COLO668 (cell line): ENCODE results near the gene MFSD11.
"Not testable (repeated sequence)": the region's sequence is repeated elsewhere in the genome, so short reads cannot be mapped to it uniquely, and the experiment has no call there.

Source experiments
- DNase-seq: peaks from one replicate; lab custom pipeline; 2025; ENCODE audit not compliant: unreplicated experiment; lab: John Stamatoyannopoulos, UW

Gene MFSD11

DNA sequence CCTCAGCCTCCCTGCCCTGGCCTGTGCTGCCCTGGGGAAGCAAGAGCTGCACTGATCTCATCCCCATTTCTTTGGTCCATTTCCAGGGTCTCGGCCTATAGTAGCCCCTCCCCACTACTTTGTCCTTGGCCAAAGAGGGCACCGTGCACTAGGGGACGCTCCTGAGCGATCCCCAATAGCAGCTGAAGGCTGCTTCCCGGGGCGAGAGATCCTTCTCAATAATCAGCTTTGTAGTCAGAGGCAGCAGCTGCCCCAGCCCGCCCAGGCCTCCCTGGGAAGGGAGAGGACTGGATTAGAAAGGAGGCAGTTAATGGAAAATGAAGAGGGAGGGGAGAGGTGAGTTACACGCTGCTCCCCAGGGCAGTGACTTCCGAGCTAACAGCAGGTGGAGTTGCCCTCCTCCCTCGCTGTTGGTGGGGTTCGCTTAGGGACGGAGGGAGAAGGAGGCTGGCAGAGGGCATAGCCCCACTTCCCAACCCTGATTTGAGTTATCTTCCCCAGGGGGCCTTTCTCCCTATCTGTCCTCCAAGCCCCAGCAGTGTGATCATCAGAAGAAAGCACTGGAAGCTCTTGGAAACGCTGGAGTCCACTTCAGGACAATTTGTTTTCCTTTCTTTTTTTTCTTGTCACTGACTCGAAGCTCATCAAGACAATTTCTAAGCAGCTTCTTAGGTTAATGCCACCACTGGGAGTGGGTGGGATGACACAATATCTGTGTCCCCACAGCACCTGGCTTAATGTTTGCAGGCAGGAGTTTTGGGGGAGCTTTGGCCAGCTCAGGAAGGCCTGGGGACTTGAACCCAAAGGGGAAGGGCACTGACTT is 29.7 kb upstream of the MFSD11 start:
- no peak for DNase-seq

DNA sequence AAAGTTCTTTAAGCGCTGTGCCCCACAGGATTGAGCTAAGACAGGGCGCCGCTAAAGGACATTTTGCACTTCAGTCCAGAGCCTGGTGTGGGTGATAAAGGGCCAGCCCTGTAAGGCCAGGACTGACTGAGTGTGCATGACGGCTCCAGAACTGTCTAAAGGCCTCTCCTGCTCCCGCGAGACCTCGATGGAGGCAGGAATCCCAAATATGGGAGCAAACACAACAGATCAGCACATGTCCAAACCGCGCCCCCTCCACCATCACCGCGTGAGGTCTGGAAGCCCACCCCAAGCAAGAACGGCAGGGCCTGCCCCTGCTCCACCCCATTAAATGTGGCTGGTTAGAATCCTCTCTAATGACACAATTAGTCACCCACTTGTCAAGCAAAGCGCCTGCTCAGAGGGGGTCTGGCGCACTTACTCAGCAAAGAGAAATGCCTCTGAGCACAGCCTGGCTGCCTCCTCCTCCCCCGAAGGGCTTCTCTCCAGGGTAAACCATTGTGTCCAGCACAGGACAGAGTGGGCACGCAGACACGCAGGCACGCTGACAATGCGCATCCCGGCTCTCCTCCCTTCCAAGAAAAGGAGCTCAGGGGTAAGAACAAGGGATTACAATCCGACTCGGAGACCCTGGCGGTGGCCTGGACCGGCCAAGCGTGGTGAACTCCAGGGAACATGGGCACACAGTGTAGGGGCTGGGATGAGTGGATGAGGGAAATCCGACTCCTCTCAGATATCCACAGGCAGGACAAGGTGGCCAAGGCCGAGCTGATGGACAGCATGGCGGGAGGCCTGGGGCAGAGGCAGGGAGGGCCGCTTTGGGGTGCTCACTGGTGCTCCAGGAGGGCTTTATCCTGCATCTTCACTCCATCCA is 28.6 kb upstream of the MFSD11 start:
- no peak for DNase-seq

DNA sequence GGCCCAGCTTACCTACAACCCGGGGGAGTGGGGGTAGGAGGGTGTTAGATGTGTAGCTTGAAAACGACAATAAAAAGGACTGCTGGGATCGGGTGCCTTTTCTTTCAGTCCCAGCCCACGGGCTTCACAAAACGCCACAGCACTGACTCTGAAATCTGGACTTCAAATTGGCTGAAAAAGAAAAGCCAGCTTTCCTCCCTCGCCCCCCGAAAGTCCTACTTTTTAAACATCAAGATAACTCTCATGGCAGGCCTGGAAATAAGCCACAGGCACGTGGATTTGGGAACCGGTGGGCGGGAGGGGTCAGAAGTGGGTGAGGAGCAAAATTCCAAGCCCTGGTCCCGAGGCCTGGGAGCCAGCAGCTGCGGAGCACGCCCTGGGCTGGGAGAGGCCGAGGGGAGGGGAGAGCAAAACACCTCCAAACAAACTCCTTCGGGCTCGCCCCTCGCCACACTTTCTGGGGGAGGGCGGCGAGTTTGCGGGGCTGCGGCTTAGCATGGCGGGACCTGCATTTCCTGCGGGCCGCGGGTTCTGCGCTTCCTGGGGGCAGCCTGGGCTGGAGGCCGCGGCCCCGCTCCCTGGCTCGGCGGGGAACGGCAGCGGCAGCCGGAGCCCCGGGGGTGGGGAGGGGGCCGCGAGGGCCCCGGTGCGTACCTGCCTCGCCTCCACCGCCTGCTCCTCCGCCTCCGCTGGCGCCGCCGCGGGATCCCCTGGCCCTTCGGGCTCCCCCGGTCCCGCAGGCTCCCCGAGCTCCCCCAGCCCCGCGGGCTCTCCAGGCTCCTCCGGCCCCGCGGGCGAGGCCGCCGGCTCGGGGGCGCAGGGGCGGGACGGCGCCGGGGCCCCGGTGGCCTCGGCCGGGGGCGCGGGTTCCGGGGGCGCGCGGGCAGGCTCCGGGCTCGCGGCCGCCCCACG is 27.7 kb upstream of the MFSD11 start:
- DNase-seq, result not testable (repeated sequence)

DNA sequence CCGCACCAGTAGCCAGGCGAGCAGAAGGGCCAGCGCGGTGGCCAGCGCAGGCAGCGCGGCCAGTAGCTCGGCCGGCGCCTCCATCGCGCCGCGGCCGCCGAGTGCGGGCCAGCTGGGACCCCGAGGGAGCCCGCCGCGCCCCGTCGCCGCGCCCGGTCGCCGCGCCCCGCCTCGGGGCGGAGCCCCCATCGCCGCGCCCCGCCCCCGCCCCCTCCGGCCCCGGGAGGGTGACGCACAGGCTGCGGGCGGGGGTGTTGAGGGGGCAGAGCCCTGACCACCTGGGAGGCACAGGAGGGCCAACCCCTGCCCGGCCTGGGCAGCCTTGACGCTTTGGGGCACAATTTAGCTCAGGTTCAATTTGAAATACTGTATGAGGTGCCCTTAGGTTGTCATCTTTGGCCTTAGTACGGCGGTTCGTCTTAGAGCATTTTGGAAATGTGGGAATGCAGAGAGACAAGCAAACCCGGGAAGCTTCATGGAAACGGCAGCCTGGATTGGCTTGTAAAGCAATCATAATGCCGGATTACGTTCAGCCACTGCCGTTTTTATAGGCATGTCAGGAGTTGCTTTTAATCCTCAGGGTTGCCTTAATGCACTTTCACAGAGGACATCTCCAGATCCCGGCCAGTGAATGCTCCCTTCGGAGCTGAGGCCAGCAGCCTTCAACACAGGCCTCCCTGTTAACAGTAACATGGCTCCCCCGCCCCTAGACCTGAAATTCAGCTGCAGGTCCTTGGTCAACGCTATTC is 26.9 kb upstream of the MFSD11 start, which contains the start of gene MXRA7:
TSS of gene MXRA7 (minus strand) at position 103 of the 749 bp plus-strand sequence. CDS start at position 84, 19 bp downstream.
- peak; percentile 28 for DNase-seq

DNA sequence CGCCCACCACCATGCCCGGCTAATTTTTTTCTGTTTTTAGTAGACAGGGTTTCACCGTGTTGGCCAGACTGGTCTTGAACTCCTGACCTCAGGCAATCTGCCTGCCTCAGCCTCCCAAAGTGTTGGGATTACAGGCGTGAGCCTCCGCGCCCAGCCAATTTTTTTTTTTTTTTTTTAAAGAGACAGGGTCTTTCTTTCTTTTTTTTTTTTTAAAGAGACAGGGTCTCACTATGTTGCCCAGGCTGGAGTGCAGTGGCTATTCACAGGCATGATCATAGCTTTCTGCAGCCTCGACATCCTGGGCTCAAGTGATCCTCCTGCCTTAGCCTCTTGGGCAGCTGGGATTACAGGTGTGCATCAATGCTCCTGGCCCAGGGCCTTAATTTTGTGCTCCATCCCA is 25.6 kb upstream of the MFSD11 start:
- not testable (repeated sequence) for DNase-seq

DNA sequence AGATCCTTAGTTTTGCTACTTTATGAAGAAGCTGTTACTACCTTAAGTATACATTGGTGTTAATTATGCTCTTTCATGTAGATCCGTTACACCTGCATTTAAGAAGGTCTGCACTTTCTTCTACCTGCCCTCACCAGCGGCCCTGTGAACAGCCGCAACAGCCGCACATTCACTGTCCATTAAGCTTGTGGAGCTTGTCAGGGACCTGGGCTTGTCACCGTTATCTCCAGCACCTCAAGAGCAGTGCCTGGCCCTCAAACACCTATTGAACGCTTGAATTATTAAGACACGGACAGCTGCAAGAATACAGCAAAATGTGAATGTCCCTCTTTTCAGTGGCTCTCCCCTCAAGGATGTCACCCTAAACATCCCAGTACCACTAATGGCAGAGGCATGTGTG is 24.2 kb upstream of the MFSD11 start:
- no peak for DNase-seq

DNA sequence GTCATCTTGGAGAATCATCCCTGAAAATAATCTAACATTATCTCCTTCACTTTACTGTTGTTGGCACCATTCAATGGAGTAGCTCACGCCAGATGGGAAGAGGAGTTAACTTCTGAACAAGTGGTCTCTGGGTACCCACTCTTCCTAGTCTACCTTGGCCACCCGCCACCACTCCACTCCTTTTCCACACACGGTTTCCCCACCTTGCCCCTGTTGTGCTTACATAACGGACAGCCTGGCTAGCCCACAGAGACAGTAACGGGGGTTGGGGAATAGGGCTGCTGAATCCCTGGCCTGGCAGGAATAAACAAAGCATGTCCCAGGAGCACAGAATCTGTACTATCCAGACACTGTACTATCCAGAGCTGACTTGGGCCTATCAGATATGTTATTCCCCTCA is 23.6 kb upstream of the MFSD11 start:
- DNase-seq, result no peak

DNA sequence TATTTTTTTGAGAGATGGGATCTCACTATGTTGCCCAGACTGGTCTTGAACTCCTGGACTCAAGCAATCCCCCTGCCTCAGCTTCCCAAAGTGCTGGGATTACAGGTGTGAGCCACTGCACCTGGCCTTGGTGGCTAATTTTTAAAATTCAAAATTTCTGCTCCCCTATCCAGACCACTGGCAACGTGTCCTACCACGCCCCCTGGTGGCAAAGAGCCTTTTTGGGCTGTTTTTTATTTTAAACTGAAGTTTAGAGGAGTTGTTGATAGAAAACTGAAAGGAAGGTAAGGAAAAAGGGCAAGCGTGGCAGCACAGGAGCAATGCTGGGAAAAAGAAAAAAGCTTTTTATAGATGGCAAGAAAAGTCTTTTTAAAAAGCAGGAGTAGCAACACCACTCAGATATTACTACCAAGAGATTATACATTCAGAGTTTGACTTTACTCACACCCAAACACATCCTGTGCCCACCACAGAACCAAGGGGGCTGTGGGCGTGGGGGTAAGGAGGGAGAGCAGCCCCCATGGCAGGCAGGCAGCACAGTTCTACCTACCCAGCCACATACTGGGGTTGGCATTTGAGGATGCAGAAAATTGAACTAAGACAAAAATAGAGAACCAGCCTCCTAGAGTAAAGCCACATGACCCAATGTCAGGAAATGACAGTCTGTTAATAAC is 23.0 kb upstream of the MFSD11 start:
- DNase-seq, result peak; percentile 8

DNA sequence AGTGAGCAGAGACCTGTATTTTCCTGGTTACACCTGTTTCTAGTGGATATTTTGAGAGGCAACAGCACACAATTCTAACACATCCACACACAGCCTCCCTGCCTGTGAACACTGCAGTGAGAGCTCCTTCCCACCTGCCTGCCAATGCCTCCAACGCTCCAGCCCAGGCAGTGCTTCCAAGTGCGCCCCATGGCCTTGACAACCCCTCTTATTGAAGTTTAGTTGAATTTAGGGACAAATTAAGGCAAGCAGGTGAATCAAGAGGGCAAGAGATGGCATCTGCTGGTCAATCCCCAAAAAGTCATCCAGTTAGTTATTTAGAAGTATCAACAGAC is 22.5 kb upstream of the MFSD11 start:
- DNase-seq, result no peak

DNA sequence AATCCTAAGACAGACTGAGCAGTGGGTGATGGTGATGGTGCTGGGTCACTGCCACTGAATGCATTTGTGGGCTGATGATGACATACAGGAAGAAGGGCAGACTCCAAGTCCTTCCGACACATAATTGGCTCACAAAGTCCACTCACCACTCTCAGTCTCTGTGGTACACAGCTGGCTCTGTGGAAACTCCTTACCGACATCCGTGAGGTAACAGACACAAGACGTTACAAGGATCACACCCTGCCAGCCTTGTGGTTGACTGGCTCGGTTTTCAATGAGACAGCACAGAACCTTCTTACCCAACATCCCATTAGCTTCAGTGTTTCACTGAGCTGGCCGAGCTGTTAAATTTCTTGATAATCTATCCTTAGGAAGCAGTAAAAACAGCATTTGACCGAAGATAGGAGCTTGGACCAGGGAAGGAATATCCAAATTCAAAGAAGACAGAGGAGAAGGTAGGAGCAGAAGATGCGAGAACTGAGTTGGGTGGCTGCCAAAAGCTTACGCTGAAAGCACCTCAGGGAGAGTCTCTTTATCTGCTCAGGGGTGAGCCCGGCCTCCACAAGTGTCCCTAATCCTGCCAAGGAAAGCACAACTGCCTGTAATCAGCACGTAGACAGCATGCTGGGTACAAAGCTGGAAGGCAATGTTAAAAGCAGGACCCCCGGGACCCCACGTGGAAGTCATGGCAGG is 21.6 kb upstream of the MFSD11 start:
- DNase-seq, result no peak

DNA sequence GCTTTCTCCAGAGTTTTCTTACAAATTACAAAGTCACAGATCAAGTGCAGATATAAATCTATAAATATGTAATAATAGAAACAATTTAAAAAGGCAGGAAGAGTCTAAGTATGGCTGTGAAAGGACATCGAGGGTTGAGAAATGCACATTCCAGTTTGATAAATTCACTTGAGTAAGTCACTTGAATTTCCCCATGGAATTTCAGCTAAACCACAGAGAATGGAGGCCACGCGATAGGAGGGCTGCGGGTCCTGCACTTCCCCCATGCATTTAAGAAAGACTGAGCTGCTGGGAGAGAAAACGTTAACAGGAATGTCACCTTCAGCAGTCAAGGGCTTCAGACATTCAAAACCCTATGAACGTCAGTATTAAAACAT is 21.1 kb upstream of the MFSD11 start:
- DNase-seq, result no peak

DNA sequence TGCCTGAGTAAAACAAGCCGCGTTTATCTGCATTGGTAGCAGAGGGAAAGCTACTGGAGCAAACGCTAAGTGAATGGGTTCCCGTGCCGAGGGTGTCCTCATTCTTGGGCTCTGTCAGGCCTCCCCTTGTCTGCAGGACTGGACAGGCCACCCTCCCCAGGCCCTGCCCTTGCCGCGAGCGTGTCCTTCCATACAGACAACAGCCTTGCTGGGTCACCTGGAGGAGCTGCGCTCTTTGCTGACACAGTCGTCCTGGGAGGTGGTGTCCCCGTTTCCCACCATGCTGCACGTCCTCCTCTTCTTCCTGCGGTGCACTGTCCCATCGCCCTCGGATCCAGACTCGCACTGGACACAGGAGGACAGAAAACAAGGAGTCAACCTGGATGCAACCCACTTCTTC is 19.4 kb upstream of the MFSD11 start:
- DNase-seq, result no peak

DNA sequence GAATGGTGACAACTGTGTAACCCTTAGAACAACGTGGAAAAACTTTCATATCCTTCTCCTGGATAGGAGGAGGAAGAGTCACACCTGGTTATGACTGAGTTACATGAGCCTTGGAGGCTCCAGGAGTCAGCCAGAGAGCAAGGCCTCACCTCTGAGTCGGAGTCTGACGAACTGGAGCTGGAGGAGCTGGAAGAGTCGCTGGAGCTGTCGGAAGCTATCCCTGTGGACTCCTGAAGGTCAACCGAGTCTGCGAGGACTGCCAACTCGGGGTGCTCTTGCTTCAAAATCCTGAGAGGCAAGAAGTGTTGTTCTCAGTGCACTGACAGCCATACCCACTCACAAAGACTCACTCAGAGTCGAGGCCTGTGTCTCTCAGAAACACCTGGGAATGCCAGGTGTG is 17.7 kb upstream of the MFSD11 start:
- no peak for DNase-seq

DNA sequence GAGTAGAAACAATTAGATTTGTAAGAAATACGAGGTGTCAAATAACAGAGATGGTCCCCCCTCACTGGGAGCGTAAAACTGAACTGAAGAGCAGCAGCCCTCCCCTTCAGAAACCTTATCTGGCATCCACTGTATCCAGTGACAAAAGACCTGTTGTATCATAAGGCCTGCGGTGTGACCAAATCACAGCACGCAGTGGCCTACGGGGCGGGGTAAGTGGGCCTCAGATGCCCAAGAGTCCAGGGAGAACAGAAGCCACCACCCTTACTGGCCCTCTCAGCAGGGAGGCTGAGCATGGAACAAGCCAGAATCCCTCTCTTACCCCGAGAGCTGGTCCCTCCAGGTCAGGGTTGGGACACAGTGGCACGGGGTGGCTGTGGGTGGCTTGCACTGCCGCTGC is 17.0 kb upstream of the MFSD11 start:
- no peak for DNase-seq

DNA sequence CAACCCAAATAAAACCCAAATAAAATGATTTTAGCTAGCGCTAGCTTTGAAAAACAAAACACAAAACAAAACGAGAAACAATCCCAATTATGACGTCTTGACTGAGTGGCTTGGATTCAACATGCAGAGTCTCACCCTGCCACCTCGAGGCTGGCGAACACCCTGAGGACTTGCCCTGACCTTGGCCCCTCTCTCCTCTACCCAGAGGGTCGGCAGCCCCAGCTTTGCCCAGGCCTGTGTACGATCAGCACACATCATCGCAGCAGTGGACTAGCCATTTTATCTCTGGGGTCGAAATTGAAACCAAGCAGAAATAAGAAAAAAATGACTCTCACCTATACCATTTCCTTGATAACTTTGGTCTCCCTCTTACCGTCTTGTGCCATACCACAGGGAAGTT is 16.5 kb upstream of the MFSD11 start:
- no peak for DNase-seq

DNA sequence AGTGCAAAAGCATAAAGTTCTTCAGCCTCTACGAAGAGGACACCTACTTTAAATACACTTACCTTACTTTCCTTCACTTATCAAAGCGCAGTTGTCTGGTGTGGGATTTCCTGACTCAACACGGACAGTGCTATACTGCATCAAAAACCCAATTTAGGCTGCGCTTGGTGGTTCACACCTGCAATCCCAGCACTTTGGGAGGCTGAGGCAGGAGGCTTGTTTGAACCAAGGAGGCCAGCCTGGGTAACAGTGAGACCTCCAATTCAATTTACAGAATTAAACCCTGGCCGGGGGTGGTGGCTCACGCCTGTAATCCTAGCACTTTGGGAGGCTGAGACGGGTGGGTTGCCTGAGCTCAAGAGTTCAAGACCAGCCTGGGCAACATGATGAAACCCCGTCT is 15.6 kb upstream of the MFSD11 start:
- no peak for DNase-seq

DNA sequence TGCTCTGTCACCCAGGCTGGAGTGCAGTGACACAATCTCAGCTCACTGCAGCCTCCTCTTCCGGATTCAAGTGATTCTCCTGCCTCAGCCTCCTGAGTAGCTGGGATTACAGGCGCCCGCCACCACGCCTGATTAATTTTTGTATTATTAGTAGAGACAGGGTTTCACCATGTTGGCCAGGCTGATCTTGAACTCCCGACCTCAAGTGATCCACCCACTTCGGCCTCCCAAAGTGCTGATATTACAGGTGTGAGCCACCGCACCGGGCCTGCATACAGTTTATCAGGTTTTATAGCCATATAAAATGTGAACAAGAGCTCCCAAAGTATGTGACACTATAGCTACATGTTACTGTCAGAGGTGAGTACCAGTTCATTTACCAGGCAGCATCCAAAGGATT is 14.9 kb upstream of the MFSD11 start:
- DNase-seq, result not testable (repeated sequence)

DNA sequence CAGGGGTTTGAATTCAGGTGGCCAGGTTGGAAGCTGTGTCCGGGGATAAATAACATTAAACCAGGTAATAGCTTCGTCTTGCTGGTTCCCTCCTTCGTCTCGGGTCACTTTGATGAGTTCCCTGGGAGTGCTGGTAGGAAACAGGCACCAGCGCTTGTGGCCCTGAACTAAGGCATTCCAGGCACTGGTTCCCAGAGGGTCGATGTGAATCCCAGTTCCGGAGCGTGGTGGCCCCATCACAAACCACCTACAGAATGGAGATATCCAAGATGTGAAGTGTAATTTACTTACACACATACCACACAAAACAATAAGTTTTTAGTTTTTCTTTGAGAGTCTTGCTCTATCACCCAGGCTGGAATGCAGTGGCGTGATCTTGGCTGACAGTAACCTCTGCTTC is 14.1 kb upstream of the MFSD11 start:
- no peak for DNase-seq

DNA sequence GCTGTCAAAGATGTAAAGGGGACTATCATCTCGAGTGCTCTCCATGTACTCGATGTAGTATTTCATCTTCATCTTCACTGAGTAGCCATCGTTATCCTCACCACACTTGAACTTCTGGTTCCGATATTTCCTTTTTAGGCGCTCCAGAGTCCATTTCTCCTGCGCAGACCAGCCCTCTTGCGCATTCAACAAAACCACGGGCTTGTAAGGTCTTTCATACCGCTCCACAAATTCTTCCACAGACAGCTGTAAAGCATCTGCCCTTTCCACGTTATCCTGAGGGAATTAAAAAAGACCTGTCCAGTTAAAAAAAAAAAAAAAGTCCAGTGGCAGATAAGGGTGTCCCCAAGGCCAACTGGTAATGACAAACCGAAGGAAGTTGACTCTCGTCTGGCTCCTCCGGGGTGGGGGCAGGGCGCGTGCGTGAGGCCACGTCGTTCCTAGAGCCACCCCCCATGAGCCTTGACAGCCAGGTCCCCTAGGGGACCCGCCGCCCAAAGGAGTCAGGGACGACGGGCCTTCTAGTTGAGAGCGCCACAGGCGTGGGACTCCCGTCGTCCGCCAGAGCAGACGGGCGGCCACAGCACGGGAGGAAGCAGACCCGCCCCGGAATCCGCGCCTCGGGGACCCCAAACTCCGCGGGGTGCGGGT is 12.2 kb upstream of the MFSD11 start:
- peak; percentile 47 for DNase-seq
